HEK293 (cell line): ENCODE results near the gene MMP25.

Experiments used
- CTCF ChIA-PET: fragments of 350-600 bp; formaldehyde crosslinking; extraction: SDS; loops from one replicate; lab custom pipeline; 2021; ENCODE audit warnings: antibody characterized with exemption; lab: Yijun Ruan, JAX
- POLR2A ChIA-PET: fragments of 300-600 bp; formaldehyde crosslinking; extraction: SDS; loops from one replicate; lab custom pipeline; 2020; ENCODE audit warnings: antibody characterized with exemption, inconsistent platforms; lab: Yijun Ruan, JAX
- H3K27ac ChIP-seq: fragments of 200-500 bp; sonication (Bioruptor generic); 2 replicates; pipeline ENCODE4 v1.5.1; 2014; ENCODE audit warnings: low read depth, low read length, control low read depth, inconsistent platforms; ENCODE audit errors: extremely low read depth
- H3K36me3 ChIP-seq, 2 experiments: fragments of 200-500 bp in 1 of 2; sonication (Bioruptor generic) in 1 of 2; 1 replicate in 1 of 2; 2 replicates in 1 of 2; pipeline ENCODE4 v1.5.1; 2014 to 2017; ENCODE audit warnings: inconsistent platforms in 2 of 2, low read length in 2 of 2; ENCODE audit not compliant: control insufficient read depth in 2 of 2, insufficient read depth in 1 of 2
- H3K4me1 ChIP-seq: fragments of 200-500 bp; sonication (Bioruptor generic); 2 replicates; pipeline ENCODE4 v1.5.1; 2014; ENCODE audit warnings: mild to moderate bottlenecking, low read length, inconsistent platforms; ENCODE audit not compliant: control insufficient read depth, insufficient read depth
- H3K4me3 ChIP-seq: 2 replicates; pipeline ENCODE4 v1.5.1; 2011; ENCODE audit warnings: low read depth, mild to moderate bottlenecking, control low read depth, low read length, moderate library complexity
- H3K9me3 ChIP-seq: fragments of 200-500 bp; sonication (Bioruptor generic); 2 replicates; pipeline ENCODE4 v1.5.1; 2014; ENCODE audit warnings: low read depth, low read length, inconsistent platforms; ENCODE audit not compliant: control insufficient read depth, insufficient read depth
- GLIS1 ChIP-seq: fragments of 450-650 bp; formaldehyde crosslinking; IDR thresholded peaks from 2 replicates; pipeline ENCODE4 v1.5.1; 2016; ENCODE audit warnings: missing biosample characterization, missing genetic modification characterization
- HOXD13 ChIP-seq: sonication (generic); formaldehyde crosslinking; IDR thresholded peaks from 2 replicates; pipeline ENCODE4 v1.8.0; 2022; ENCODE audit warnings: missing genetic modification reagents, borderline replicate concordance
- KLF1 ChIP-seq: fragments of 450-650 bp; formaldehyde crosslinking; IDR thresholded peaks from 2 replicates; pipeline ENCODE4 v1.5.1; 2016; ENCODE audit warnings: missing biosample characterization, missing genetic modification characterization
- KLF10 ChIP-seq: fragments of 450-650 bp; IDR thresholded peaks from 2 replicates; pipeline ENCODE4 v1.5.1; 2018; ENCODE audit warnings: missing biosample characterization, mild to moderate bottlenecking, missing genetic modification characterization
- KLF16 ChIP-seq: fragments of 450-650 bp; formaldehyde crosslinking; IDR thresholded peaks from 2 replicates; pipeline ENCODE4 v1.5.1; 2017; ENCODE audit warnings: missing biosample characterization, missing genetic modification characterization
- PRDM1 ChIP-seq: fragments of 450-650 bp; formaldehyde crosslinking; IDR thresholded peaks from 2 replicates; pipeline ENCODE4; 2016; ENCODE audit warnings: missing biosample characterization, missing genetic modification characterization
- SCRT2 ChIP-seq: fragments of 450-650 bp; formaldehyde crosslinking; IDR thresholded peaks from 2 replicates; pipeline ENCODE4 v1.5.1; 2016; ENCODE audit warnings: missing biosample characterization, missing genetic modification characterization
- YY2 ChIP-seq: fragments of 450-650 bp; formaldehyde crosslinking; IDR thresholded peaks from 2 replicates; pipeline ENCODE4 v1.5.1; 2016; ENCODE audit warnings: missing biosample characterization, missing genetic modification characterization
- ZBTB17 ChIP-seq: fragments of 450-650 bp; formaldehyde crosslinking; IDR thresholded peaks from 2 replicates; pipeline ENCODE4 v1.5.1; 2016; ENCODE audit warnings: missing biosample characterization, missing genetic modification characterization
- ZFHX2 ChIP-seq: fragments of 450-650 bp; formaldehyde crosslinking; conservative IDR thresholded peaks from 2 replicates; pipeline ENCODE4 v1.5.1; 2016; ENCODE audit warnings: missing biosample characterization, missing genetic modification characterization
- ZNF121 ChIP-seq: fragments of 450-650 bp; formaldehyde crosslinking; IDR thresholded peaks from 2 replicates; pipeline ENCODE4 v1.5.1; 2016; ENCODE audit warnings: missing biosample characterization, missing genetic modification characterization
- ZNF157 ChIP-seq: fragments of 450-650 bp; formaldehyde crosslinking; IDR thresholded peaks from 2 replicates; pipeline ENCODE4 v1.5.1; 2016; ENCODE audit warnings: missing biosample characterization, missing genetic modification characterization
- ZNF221 ChIP-seq: fragments of 450-650 bp; formaldehyde crosslinking; IDR thresholded peaks from 2 replicates; pipeline ENCODE4 v1.5.1; 2017; ENCODE audit warnings: missing biosample characterization, missing genetic modification characterization, borderline replicate concordance
- ZNF292 ChIP-seq: fragments of 450-650 bp; formaldehyde crosslinking; IDR thresholded peaks from 2 replicates; pipeline ENCODE4 v1.5.1; 2016; ENCODE audit warnings: low read depth, missing biosample characterization, missing genetic modification characterization, borderline replicate concordance
- ZNF48 ChIP-seq: fragments of 450-650 bp; formaldehyde crosslinking; IDR thresholded peaks from 2 replicates; pipeline ENCODE4 v1.5.1; 2016; ENCODE audit warnings: missing biosample characterization, missing genetic modification characterization
- ZNF544 ChIP-seq: fragments of 450-650 bp; formaldehyde crosslinking; IDR thresholded peaks from 2 replicates; pipeline ENCODE4 v1.5.0; 2017; ENCODE audit warnings: missing biosample characterization, missing genetic modification characterization
- ZNF670 ChIP-seq: fragments of 450-650 bp; formaldehyde crosslinking; IDR thresholded peaks from 2 replicates; pipeline ENCODE4 v1.5.1; 2016; ENCODE audit warnings: missing biosample characterization, missing genetic modification characterization, low read depth
- ZNF791 ChIP-seq: fragments of 450-650 bp; formaldehyde crosslinking; IDR thresholded peaks from 2 replicates; pipeline ENCODE4 v1.5.1; 2016; ENCODE audit warnings: missing biosample characterization, missing genetic modification characterization
- TF ChIP-seq, protein P1 (sequence below): fragments of 450-650 bp; formaldehyde crosslinking; IDR thresholded peaks from 2 replicates; pipeline ENCODE4 v1.5.1; 2016; ENCODE audit warnings: missing biosample characterization, missing genetic modification characterization
- TF ChIP-seq, protein P2 (sequence below): fragments of 450-650 bp; formaldehyde crosslinking; IDR thresholded peaks from 2 replicates; pipeline ENCODE4 v1.5.1; 2016; ENCODE audit warnings: missing biosample characterization, missing genetic modification characterization
- TF ChIP-seq, protein P3 (sequence below): fragments of 450-650 bp; formaldehyde crosslinking; IDR thresholded peaks from 2 replicates; pipeline ENCODE4 v1.5.1; 2016; ENCODE audit warnings: missing biosample characterization, missing genetic modification characterization
- TF ChIP-seq, protein P4 (sequence below): fragments of 450-650 bp; formaldehyde crosslinking; optimal IDR thresholded peaks from 2 replicates; pipeline ENCODE3; 2016; ENCODE audit warnings: missing biosample characterization, mild to moderate bottlenecking, missing genetic modification characterization

The MMP25 gene

DNA sequence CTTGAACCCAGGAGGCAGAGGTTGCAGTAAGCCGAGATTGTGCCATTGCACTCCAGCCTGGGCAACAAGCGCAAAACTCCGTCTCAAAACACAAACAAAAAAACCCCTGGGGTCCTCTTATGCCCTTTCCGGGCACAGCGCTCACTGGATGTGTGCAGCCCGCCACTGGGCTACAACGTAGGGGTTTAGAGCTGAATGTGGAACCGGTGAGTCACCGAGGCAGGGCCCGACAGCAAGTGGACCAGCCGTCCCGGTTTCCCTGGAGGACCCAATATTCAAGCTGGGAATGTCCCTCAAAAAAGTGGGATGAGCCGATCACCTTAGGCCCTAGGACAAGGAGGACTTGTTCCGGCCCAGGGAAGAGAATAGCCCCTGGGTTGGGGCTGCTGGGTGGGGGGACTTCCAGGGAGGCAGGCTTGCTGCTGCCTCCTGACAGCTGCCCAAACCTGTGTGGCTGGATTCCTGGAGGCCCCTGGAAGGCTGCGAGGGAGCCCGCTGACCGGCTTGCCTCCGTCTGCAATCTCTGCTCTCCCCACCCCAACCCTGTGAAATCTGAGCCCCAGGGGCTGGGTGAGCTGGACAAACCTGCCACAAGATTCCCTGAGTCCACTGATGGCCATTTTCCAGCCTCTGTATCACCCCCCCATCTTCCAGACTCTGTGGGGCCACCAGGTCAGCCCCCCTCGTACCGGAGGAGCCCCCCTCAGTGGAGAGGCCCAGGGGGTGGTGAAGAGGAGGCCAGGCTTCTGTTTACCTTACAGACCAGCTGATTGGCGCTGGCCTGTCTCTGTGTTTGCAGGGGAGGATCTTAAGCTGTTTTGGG, 36.6 kb upstream of the MMP25 start (continued):
- TF ChIP-seq ZNF48 (tag by site-specific recombination), result no peak
- TF ChIP-seq, protein P1, sequence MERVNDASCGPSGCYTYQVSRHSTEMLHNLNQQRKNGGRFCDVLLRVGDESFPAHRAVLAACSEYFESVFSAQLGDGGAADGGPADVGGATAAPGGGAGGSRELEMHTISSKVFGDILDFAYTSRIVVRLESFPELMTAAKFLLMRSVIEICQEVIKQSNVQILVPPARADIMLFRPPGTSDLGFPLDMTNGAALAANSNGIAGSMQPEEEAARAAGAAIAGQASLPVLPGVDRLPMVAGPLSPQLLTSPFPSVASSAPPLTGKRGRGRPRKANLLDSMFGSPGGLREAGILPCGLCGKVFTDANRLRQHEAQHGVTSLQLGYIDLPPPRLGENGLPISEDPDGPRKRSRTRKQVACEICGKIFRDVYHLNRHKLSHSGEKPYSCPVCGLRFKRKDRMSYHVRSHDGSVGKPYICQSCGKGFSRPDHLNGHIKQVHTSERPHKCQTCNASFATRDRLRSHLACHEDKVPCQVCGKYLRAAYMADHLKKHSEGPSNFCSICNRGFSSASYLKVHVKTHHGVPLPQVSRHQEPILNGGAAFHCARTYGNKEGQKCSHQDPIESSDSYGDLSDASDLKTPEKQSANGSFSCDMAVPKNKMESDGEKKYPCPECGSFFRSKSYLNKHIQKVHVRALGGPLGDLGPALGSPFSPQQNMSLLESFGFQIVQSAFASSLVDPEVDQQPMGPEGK (tag by site-specific recombination), result peak; percentile 43; the same call in 1 of the 2 replicates
- TF ChIP-seq, protein P2, sequence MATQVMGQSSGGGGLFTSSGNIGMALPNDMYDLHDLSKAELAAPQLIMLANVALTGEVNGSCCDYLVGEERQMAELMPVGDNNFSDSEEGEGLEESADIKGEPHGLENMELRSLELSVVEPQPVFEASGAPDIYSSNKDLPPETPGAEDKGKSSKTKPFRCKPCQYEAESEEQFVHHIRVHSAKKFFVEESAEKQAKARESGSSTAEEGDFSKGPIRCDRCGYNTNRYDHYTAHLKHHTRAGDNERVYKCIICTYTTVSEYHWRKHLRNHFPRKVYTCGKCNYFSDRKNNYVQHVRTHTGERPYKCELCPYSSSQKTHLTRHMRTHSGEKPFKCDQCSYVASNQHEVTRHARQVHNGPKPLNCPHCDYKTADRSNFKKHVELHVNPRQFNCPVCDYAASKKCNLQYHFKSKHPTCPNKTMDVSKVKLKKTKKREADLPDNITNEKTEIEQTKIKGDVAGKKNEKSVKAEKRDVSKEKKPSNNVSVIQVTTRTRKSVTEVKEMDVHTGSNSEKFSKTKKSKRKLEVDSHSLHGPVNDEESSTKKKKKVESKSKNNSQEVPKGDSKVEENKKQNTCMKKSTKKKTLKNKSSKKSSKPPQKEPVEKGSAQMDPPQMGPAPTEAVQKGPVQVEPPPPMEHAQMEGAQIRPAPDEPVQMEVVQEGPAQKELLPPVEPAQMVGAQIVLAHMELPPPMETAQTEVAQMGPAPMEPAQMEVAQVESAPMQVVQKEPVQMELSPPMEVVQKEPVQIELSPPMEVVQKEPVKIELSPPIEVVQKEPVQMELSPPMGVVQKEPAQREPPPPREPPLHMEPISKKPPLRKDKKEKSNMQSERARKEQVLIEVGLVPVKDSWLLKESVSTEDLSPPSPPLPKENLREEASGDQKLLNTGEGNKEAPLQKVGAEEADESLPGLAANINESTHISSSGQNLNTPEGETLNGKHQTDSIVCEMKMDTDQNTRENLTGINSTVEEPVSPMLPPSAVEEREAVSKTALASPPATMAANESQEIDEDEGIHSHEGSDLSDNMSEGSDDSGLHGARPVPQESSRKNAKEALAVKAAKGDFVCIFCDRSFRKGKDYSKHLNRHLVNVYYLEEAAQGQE (tag by site-specific recombination), result no peak
- peak; percentile 94 for TF ChIP-seq GLIS1 (tag by site-specific recombination)
- TF ChIP-seq ZNF157, result no peak
- no peak for TF ChIP-seq YY2 (tag by site-specific recombination)
- no peak for TF ChIP-seq KLF16 (tag by site-specific recombination)
- no peak for TF ChIP-seq ZNF670 (tag by site-specific recombination)
- TF ChIP-seq, protein P3, sequence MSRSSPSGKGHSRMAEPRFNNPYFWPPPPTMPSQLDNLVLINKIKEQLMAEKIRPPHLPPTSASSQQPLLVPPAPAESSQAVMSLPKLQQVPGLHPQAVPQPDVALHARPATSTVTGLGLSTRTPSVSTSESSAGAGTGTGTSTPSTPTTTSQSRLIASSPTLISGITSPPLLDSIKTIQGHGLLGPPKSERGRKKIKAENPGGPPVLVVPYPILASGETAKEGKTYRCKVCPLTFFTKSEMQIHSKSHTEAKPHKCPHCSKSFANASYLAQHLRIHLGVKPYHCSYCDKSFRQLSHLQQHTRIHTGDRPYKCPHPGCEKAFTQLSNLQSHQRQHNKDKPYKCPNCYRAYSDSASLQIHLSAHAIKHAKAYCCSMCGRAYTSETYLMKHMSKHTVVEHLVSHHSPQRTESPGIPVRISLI (tag by site-specific recombination), result no peak
- TF ChIP-seq, all 188 proteins: peak for 4

DNA sequence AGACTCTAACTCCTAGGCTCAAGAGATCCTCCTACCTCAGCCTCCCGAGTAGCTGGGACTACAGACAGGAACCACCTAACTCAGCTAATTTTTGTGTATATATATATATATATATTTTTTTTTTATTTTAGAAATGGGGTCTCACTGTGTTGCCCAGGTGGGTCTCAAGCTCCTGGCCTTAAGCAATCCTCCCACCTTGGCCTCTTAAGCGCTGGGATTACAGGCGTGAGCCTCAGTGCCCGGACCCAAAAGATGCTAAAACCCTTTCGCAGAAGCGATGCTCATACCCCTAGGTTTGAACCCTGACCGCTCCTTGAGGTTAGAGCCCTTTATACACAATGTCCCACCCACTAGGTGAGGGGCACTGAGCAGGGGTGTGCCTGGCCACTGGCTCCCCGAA, 35.9 kb upstream of the MMP25 start:
- TF ChIP-seq KLF10, result no peak
- no peak for TF ChIP-seq ZNF791 (tag by site-specific recombination)
- peak; percentile 63; the same call in 1 of the 2 replicates for TF ChIP-seq ZNF121 (tag by site-specific recombination)
- TF ChIP-seq, protein P4, sequence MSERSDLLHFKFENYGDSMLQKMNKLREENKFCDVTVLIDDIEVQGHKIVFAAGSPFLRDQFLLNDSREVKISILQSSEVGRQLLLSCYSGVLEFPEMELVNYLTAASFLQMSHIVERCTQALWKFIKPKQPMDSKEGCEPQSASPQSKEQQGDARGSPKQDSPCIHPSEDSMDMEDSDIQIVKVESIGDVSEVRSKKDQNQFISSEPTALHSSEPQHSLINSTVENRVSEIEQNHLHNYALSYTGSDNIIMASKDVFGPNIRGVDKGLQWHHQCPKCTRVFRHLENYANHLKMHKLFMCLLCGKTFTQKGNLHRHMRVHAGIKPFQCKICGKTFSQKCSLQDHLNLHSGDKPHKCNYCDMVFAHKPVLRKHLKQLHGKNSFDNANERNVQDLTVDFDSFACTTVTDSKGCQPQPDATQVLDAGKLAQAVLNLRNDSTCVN (tag by site-specific recombination), result no peak
- Histone ChIP-seq H3K4me1 (no peaks in the 10 kb centered on the region; the same call in 1 of the 2 replicates), H3K9me3 (no peaks in the 10 kb centered on the region), H3K36me3 (no peaks in the 10 kb centered on the region), H3K27ac (no peak overlapping the region), H3K4me3 (no peak overlapping the region)
- ChIA-PET POLR2A (interaction anchor here (12.4 kb wide), 1 partner anchor 13 kb away, joined by 247 read pairs; the partner anchor contains the start of genes CLDN6, HCFC1R1, THOC6 and TNFRSF12A), CTCF (interaction anchor here (0.7 to 1.3 kb wide), 3 partner anchors 9 to 156 kb away, joined by 3 to 6 read pairs (median 4); partner anchors contain the start of gene TNFRSF12A)

DNA sequence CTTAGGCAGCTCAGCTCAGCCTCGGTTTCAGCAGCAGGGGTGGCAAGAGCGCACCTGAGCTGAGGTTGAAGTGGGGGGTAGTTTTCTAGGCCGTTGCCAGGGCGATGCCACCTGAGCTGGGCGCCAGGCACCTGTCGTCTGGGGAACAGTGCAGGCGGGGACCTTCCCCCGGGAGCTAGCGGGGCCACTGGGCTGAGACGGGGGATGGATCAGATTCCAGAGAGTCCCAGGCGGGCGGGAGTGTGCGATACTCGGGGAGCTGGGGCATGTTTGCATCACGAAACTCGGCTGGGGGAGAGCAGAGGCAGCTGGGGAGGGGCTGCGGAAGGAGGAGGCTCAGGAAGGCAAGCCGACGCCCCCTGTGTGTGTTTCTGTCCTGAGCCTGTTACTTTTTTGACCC, 34.1 kb upstream of the MMP25 start:
- Histone ChIP-seq H3K4me3 (no peak overlapping the region), H3K27ac (no peak overlapping the region), H3K4me1 (no peaks in the 10 kb centered on the region; the same call in 1 of the 2 replicates), H3K9me3 (no peaks in the 10 kb centered on the region), H3K36me3 (no peaks in the 10 kb centered on the region)
- ChIA-PET CTCF (interaction anchor here (1.0 kb wide), 1 partner anchor 9 kb away, joined by 3 read pairs; no protein-coding TSS in a partner anchor), POLR2A (interaction anchor here (0.6 to 1.4 kb wide), 4 partner anchors 9 to 16 kb away, joined by 3 to 5 read pairs (median 4); partner anchors contain the start of genes HCFC1R1 and THOC6)
- TF ChIP-seq ZNF221 (tag by site-specific recombination), result no peak
- TF ChIP-seq SCRT2, result peak; percentile 53
- 0 out of 2 replicates have a peak, but pooled peaks have one; percentile 9 for TF ChIP-seq ZFHX2
- TF ChIP-seq KLF1 (tag by site-specific recombination), result peak; percentile 40
- no peak for TF ChIP-seq HOXD13 (CRISPR knock-in tag)
- TF ChIP-seq PRDM1 (tag by site-specific recombination), result no peak
- no peak for TF ChIP-seq ZNF292
- TF ChIP-seq, protein P1 (tag by site-specific recombination), result peak; percentile 55
- TF ChIP-seq ZNF544 (tag by site-specific recombination), result no peak
- TF ChIP-seq ZBTB17 (tag by site-specific recombination), result no peak
